ENCODE results near the gene CELA3B.
"Not testable (repeated sequence)": the region's sequence is repeated elsewhere in the genome, so short reads cannot be mapped to it uniquely, and the experiment has no call there.

Gene CELA3B

DNA sequence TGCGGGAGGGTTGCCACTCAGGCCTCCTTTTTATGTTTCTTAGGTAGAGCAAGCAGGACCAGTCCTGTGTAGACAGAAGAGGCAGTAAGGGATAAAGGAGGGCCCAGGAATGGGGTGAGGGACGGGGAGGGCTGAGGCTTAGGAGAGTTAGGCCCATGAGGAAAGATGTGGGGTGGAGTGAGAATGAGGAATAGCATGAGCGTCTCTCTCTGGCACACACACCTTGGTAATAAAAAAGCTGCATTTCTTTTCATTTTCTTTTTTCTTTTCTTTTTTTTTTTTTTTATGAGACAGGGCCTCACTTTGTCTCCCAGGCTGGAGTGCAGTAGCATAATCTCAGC is 32.1 kb upstream of the CELA3B start:
- no peak for DNase-seq

- no peak for DNase-seq
These were observed 29.8 kb upstream of the CELA3B start for GRCh38 chr1:21946836-21947587.

DNA sequence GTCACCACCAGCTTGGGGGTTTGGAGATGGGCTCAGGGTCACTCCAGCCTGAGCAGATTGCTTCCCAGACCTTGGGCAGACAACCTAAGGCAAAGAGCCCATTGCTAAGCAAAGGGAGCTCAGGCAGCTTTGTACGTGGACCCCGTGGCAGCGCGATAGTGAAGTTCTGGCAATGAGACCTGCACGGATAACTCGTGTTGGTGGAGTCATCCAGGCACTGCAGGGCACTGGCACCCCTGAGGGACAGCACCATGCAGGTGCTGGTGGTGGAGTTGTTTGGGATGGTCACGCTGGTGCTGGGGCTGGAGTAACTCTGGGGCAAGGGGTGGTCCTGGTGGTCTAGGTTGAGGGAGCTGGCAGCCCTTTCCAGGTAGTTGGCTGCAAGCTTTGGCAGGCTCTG is 26.1 kb upstream of the CELA3B start:
- no peak for DNase-seq

DNA sequence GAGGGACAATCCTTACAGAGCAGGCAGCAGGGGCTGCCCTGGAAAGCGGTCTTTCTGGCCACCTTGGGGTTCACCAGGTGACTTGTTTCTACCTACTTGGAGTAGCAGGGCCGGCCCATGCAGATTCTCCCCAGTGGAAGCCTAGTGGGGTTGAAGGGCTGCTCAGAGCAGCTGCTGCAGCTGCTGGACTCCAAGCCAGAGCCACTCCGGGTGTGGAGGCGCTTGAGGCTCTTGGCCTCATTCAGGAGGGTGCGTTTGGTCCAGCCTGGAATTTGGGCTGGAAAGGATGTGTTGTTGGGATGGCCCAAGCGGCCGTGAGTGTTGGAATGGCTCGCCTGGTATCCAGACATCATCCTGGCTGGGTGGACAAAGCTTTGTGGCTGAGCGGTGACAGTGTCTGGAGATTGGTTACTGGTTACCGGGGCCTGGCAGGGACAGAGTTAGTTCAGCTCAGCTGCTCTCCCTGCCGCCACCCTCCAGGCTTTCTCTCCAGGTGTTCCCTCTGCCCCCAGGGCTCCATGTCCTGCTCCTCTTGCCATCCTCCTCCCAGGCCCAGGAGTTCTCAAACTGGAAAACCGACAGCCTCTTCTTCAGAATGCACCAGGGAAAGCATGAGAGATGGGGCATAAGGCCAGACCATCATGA is 25.5 kb upstream of the CELA3B start:
- DNase-seq = no peak

GRCh38 chr1:21952786-21953520 is 23.9 kb upstream of the CELA3B start:
- DNase-seq = no peak

DNA sequence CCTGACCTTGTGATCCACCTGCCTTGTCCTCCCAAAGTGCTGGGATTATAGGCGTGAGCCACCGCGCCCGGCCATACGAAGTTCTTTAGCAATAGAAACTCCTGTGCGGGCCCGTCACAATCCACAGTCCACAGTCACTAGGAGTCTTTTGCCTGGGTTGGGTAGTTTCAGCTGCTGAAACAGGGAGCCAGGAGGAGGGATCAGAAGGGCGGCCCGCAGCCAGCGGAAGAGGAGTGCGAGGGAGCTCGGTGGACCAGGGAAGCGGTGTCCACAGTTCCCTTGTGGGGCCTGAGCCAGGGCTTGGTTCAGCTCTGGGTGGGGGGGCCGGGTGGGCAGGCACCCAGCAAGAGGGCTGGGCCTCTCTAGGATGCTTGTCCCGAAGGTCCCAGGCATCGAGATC is 21.8 kb upstream of the CELA3B start:
- DNase-seq = no peak

DNA sequence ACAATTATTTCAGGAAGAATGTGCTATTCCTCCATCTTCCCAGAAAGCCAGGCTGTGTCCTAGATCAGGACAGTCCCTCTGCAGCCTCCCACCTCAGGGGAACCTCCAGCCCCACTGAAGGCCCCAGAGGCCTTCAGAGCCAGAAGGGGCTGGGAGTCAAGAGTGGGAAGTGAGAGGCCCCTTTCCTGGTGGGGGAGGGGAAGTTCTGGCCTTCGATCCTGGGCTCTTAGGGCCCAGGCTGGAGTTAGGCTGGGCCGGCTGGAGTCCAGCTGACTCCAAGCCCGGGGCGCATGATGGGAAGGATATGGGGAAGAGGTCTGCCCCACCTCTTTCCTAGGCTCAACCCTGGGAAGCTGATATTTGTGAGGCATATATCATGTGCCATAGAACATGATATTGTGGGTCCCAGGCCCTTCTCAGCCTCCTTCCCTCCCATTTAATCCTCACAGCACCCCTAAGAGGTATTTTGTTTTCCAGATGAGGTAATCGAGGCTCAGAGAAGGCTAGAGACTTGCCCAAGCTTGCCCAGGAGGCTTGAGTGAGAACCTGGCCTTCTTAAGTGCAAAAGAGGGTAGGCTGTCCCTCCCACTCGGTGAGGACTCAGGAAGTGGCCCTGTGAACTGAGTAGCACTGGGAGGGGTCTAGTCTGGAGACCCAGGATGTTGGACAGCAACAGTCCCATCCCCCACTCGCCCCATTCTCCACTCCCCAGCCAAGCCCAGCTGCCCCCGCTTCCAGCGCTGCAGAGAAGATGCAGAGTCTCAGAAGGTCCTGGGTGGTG is 21.1 kb upstream of the CELA3B start:
- no peak for DNase-seq

DNA sequence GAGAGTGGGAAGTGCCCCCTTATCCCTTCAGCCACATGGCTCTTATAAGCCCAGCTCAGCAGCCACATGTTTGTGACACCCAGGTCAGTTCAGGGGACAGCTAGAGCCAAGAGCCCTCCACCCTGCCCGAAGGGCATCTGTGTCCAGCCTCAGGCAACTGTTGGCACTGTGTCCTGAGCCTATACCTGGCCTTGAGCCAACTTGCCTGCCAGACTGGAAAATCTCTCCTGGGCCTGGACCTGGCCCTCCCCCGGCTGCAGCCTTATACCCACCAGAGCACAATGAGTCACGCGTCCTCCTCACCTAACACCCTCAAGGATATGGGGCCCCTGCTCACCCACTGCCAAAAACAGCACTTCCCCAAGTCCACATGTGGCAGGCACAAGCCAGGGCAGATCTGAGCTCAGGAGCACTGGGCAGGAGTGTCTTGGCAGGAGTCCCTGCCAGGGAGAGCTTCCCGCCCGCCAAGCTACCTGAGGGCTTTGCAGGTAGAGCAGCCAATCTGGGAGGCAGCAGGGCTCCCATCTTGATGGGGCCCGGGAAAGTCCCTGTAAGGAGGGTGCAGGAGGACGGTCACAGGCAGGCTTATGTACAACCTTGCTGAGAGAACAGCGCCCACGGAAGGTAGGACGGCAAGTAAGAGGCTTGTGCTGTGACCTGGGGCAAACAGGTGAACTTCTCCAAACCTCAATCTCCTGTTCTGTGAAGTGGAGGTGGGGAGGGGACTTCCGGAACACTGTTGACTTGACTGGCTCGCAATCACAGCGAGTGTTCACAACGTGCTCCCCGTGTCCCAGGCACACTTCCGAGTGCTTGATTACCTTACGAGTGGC is 19.9 kb upstream of the CELA3B start:
- peak; percentile 35 for DNase-seq

- DNase-seq = no peak
These were observed 15.5 kb upstream of the CELA3B start for GRCh38 chr1:21961337-21961736.

GRCh38 chr1:21961799-21962198 is 15.0 kb upstream of the CELA3B start:
- no peak for DNase-seq

DNA sequence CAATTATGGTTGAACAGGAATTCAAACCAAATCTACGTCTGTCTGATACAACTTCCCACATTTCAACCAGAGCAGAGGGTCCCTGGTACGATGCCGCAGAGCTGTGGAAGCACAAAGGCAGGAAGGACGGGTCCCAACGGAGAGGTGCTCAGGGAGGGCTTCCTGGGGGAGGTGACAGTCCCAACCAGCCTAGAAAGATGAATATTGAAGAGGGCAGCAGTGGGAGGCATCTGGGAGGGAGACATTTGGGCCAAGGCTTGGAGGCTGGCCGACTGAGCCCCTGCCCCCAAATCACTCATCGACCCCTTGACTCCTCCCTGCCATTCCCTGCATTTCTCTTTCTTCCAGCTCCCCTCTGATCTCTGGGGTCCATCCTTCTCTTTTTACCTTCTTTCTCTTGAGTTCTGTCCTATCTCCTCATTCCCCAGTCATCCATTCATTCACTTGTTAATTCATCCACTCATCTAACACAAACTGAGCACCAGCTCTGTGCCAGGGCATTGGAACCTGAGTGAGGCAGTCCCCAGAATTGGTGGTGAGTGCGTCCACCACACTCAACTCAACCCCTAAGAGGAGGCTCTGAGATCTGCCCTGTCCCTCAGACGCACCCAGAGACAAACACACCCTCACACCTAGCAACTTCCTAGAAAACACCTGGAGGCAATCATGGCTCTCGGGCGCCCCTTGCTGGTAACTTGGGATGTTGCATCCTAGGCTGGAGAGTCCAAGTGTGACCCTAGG is 13.2 kb upstream of the CELA3B start:
- peak; percentile 58 for DNase-seq

GRCh38 chr1:21966247-21967000 is 10.4 kb upstream of the CELA3B start:
- peak; percentile 78 for DNase-seq

- not testable (repeated sequence) for DNase-seq
These were observed 9.6 kb upstream of the CELA3B start for GRCh38 chr1:21967216-21967615.

GRCh38 chr1:21969066-21969465 is 7.8 kb upstream of the CELA3B start:
- DNase-seq = not testable (repeated sequence)

DNA sequence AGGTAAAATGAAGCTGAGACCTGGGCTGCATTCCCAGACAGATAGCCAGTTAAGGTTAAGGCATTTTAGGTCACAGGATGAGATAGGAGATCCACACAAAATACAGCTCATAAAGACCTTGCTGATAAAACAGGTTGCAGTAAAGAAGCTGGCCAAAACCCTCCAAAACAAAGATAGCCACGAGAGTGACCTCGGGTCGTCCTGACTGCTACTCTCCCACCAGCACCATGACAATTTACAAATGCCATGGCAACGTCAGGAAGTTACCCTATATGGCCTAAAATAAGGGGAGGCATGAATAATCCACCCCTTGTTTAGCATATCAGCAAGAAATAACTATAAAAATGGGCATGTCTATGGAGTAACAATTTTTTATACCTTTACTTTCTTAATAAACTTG is 6.3 kb upstream of the CELA3B start:
- not testable (repeated sequence) for DNase-seq

DNA sequence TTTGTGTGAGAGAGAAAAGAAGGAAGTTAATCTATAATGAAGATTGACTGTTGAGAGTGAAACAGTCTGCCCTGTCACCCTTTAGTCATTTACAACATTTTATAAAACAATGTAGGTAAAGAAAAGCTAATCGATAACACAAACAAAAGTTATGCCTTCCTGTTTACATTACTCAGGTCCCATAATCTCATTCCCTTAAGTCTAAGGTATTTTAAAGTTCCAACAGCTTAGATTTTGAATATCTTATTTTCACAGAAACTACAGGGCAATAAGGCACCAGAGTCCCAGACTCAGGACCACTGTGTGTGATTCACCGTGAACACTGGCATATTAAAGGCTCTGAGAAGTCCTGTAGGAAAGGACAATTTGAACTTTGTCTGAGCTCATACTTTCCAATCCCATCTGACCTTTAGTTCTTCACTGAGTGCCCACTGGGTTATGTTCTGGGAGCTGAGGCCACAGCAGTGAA is 3.8 kb upstream of the CELA3B start:
- not testable (repeated sequence) for DNase-seq

GRCh38 chr1:21973948-21974347 is 2.9 kb upstream of the CELA3B start:
- not testable (repeated sequence) for DNase-seq

DNA sequence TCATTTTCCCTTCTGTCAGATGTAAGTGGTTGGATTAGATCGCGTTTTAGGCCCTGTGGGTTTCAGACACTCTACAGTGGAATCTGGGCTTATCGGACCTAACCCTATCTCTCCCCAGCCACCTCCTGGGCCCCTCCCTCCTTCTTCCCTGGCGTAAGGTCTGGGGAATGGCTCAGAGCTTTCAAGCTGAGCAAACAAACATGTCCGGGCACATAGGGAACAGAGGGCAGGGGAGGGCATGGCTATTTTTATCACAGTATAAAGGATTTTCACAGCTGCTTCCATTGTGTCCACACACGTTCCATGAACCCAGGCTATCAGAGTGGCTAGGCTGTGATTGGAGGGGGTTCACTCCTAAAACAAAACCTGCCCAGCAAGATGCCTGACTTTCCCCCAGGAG is 2.1 kb upstream of the CELA3B start:
- not testable (repeated sequence) for DNase-seq

DNA sequence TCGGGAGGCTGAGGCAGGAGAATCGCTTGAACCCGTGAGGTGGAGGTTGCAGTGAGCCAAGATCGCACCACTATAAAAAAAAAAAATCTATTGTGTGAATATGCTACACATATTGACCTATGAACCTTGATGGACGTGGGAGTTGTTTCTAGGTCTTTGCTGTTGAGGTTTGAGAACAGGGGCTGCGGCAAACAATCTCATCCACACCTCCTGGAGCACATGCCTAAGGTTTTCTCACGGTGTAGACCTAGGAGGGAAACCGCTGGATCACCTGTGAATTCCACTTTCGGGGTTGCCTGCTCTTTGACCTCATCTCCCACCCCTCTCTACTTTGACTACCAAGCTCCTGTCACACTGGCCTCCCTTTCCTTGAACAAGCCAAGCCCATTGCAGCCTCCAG is 1.5 kb upstream of the CELA3B start:
- DNase-seq = not testable (repeated sequence)

- not testable (repeated sequence) for DNase-seq
These were observed 1.4 kb downstream of the CELA3B start for GRCh38 chr1:21978209-21978608.
